Esophagus squamous epithelium (tissue), 5 donors: Measurements from ENCODE around the gene SHISA6. TPM values are rescaled to one million over a fixed set of nuclear protein-coding genes. Genes with fewer than 3 reads are reported as not detected.

Experiments used
- DNase-seq: peaks from one replicate; lab custom pipeline; 2025; lab: John Stamatoyannopoulos, UW
- H3K27ac ChIP-seq, 4 donors: fragments of 200-600 bp; sonication (generic); one replicate each; pipeline ENCODE4 v1.5.1; 2016 to 2019; ENCODE audit warnings: mild to moderate bottlenecking in 1 of 4
- H3K27me3 ChIP-seq, 4 donors: fragments of 200-600 bp; sonication (generic); 1 replicate in 3 of 4; 2 replicates in 1 of 4; pipeline versions ENCODE4 v1.5.1 to v1.6.0; 2017 to 2021; ENCODE audit warnings: antibody characterized with exemption in 1 of 4
- H3K36me3 ChIP-seq, 3 donors: fragments of 200-600 bp; sonication (generic); one replicate each; pipeline ENCODE4 v1.5.1; 2016 to 2019
- H3K4me1 ChIP-seq, 3 donors: fragments of 200-600 bp; sonication (generic); one replicate each; pipeline ENCODE4 v1.5.1; 2017 to 2019
- H3K4me3 ChIP-seq, 4 donors: fragments of 200-600 bp; sonication (generic); 1 replicate in 3 of 4; 2 replicates in 1 of 4; pipeline ENCODE4 v1.5.1; 2016 to 2019; ENCODE audit warnings: mild to moderate bottlenecking in 2 of 4, moderate library complexity in 1 of 4
- H3K9me3 ChIP-seq, 3 donors: fragments of 200-600 bp; sonication (generic); one replicate each; pipeline ENCODE4 v1.5.1; 2016 to 2019
- CTCF ChIP-seq, 6 experiments: fragments of 450-650 bp in 4 of 6; fragments of 200-600 bp in 2 of 6; sonication (generic) in 2 of 6; IDR thresholded peaks; one replicate each; pipeline ENCODE4 v1.5.1; 2016 to 2019; ENCODE audit warnings: antibody characterized with exemption in 6 of 6, mild to moderate bottlenecking in 4 of 6, moderate library complexity in 4 of 6
- POLR2A ChIP-seq, 4 donors: fragments of 450-650 bp; IDR thresholded peaks; one replicate each; pipeline ENCODE4 v1.6.1; 2017; ENCODE audit warnings: antibody characterized with exemption in 4 of 4, mild to moderate bottlenecking in 4 of 4, moderate library complexity in 3 of 4
- WGBS, 2 donors: methylation state at CpG; one replicate each; pipeline ENCODE4 v1.1.5; 2018; 5-methylcytosine and 5-hydroxymethylcytosine counted together
- intact Hi-C: fragments of 100-400 bp; cut with DNase I; formaldehyde crosslinking; loops from one replicate; pipeline ENCODE4 v1.15.0; 2022
- total RNA-seq, 4 donors: library from RNA; depleted of rRNA; stranded (reverse); fragments of >200 nt; gene quantifications; one replicate each; pipeline ENCODE4 v1.1.0, GENCODE V29; 2016
- donor health status: DM: yes; HTN: yes; CAD: no.

SHISA6 gene
- total RNA-seq, 4 donors from 2014 or later: 0.19 to 1.5 (median 0.71) TPM

- DNase-seq: no peak
- H3K4me3 ChIP-seq: no peak overlapping the region
- TF ChIP-seq CTCF (IDR thresholded peaks at IDR 0.05): no peak
- no peak for TF ChIP-seq POLR2A (IDR thresholded peaks at IDR 0.05)
- no peak overlapping the region for H3K27ac ChIP-seq
- H3K4me1 ChIP-seq: no peaks in the 10 kb centered on the region
- WGBS, 2 donors: 67 to 70% methylated on average over 9 of the region's 9 CpGs
- no peaks in the 10 kb centered on the region for H3K9me3 ChIP-seq
- H3K27me3 ChIP-seq: peaks cover 0 to 6% (median 0%) of the 10 kb centered on the region in 4 donors
- no peaks in the 10 kb centered on the region for H3K36me3 ChIP-seq
- intact Hi-C loops: no loop called here
Measured at GRCh38 chr17:11302401-11303186, 61.6 kb downstream of the SHISA6 start.

- H3K4me3 ChIP-seq: no peak overlapping the region
- 87 to 88% methylated on average over 5 to 9 of the region's 12 CpGs for WGBS, 2 donors
- no peaks in the 10 kb centered on the region for H3K4me1 ChIP-seq
- H3K27me3 ChIP-seq: peaks cover 0 to 6% (median 0%) of the 10 kb centered on the region in 4 donors
- no peak for DNase-seq
- TF ChIP-seq POLR2A (IDR thresholded peaks at IDR 0.05) (no peak), CTCF (IDR thresholded peaks at IDR 0.05) (no peak)
- intact Hi-C loops: no loop called here
- H3K36me3 ChIP-seq: no peaks in the 10 kb centered on the region
- no peak overlapping the region for H3K27ac ChIP-seq
- no peaks in the 10 kb centered on the region for H3K9me3 ChIP-seq
Measured at GRCh38 chr17:11303773-11304394, 62.9 kb downstream of the SHISA6 start.

GRCh38 chr17:11304568-11304967 lies 63.6 kb downstream of the SHISA6 start:
- TF ChIP-seq POLR2A (IDR thresholded peaks at IDR 0.05) (no peak), CTCF (IDR thresholded peaks at IDR 0.05) (no peak)
- intact Hi-C loops: no loop called here
- Histone ChIP-seq H3K36me3 (no peaks in the 10 kb centered on the region), H3K27me3 (peaks cover 0 to 6% (median 0%) of the 10 kb centered on the region in 4 donors), H3K9me3 (no peaks in the 10 kb centered on the region), H3K27ac (no peak overlapping the region), H3K4me1 (no peaks in the 10 kb centered on the region), H3K4me3 (no peak overlapping the region)
- WGBS, 2 donors: 76% methylated on average over 7 of the region's 7 CpGs
- no peak for DNase-seq

GRCh38 chr17:11305524-11305923 lies 64.5 kb downstream of the SHISA6 start:
- no peak for DNase-seq
- no peaks in the 10 kb centered on the region for H3K36me3 ChIP-seq
- no peak overlapping the region for H3K4me3 ChIP-seq
- 87 to 90% methylated on average over 6 to 9 of the region's 9 CpGs for WGBS, 2 donors
- H3K4me1 ChIP-seq: no peaks in the 10 kb centered on the region
- no peaks in the 10 kb centered on the region for H3K9me3 ChIP-seq
- H3K27me3 ChIP-seq: peaks cover 0 to 6% (median 0%) of the 10 kb centered on the region in 4 donors
- intact Hi-C loops: no loop called here
- no peak overlapping the region for H3K27ac ChIP-seq
- TF ChIP-seq POLR2A (IDR thresholded peaks at IDR 0.05): no peak
- TF ChIP-seq CTCF (IDR thresholded peaks at IDR 0.05): no peak

GRCh38 chr17:11308531-11308930 lies 67.5 kb downstream of the SHISA6 start:
- H3K27me3 ChIP-seq: peaks cover 0 to 6% (median 0%) of the 10 kb centered on the region in 4 donors
- WGBS, 2 donors: 75 to 80% methylated on average over 7 of the region's 7 CpGs
- intact Hi-C loops: no loop called here
- H3K27ac ChIP-seq: no peak overlapping the region
- H3K4me3 ChIP-seq: no peak overlapping the region
- TF ChIP-seq CTCF (IDR thresholded peaks at IDR 0.05) (no peak), POLR2A (IDR thresholded peaks at IDR 0.05) (no peak)
- no peaks in the 10 kb centered on the region for H3K9me3 ChIP-seq
- H3K36me3 ChIP-seq: no peaks in the 10 kb centered on the region
- no peak for DNase-seq
- no peaks in the 10 kb centered on the region for H3K4me1 ChIP-seq
